A549 (cell line): ENCODE data around the gene TNS2.

ENCODE experiments used
- CEBPB ChIP-seq, 2 experiments: fragments of >200 bp in 1 of 2; sonication (Bioruptor Twin) in 1 of 2; formaldehyde crosslinking in 1 of 2; IDR thresholded peaks; 2 replicates each; pipeline ENCODE4 v1.6.1; 2012 to 2016
- CTCF ChIP-seq: fragments of >200 bp; sonication (Bioruptor Twin); formaldehyde crosslinking; IDR thresholded peaks from 3 replicates; pipeline ENCODE4 v1.5.1; 2016
- ELK1 ChIP-seq: fragments of 150-350 bp; IDR thresholded peaks from 2 replicates; pipeline ENCODE4 v1.6.1; 2014; ENCODE audit warnings: low read depth, mild to moderate bottlenecking, low read length
- ESRRA ChIP-seq: fragments of 150-350 bp; IDR thresholded peaks from 2 replicates; pipeline ENCODE4 v1.6.1; 2014; ENCODE audit warnings: mild to moderate bottlenecking, low read length, borderline replicate concordance
- HOXA7 ChIP-seq: fragments of 250-450 bp; sonication (Bioruptor Pico); IDR thresholded peaks from 2 replicates; pipeline ENCODE4 v1.5.0; 2020; ENCODE audit warnings: mild to moderate bottlenecking, moderate library complexity
- JUN ChIP-seq, 2 experiments: fragments of >200 bp; sonication (Bioruptor Twin); formaldehyde crosslinking; IDR thresholded peaks; 2 replicates in 1 of 2; 3 replicates in 1 of 2; pipeline ENCODE4 v1.6.1; 2016 to 2017
- MAZ ChIP-seq: fragments of 150-350 bp; IDR thresholded peaks from 2 replicates; pipeline ENCODE4 v1.6.1; 2014; ENCODE audit warnings: antibody characterized with exemption, low read depth, low read length, borderline replicate concordance
- PHF8 ChIP-seq: fragments of 200-600 bp; sonication (generic); IDR thresholded peaks from 2 replicates; pipeline ENCODE4 v1.6.1; 2016; ENCODE audit warnings: low read depth, mild to moderate bottlenecking, antibody characterized with exemption, moderate library complexity, borderline replicate concordance
- POLR2A ChIP-seq: IDR thresholded peaks from 2 replicates; pipeline ENCODE4 v1.6.1; 2012; ENCODE audit warnings: mild to moderate bottlenecking, low read length
- REST ChIP-seq: fragments of 200-600 bp; sonication (generic); IDR thresholded peaks from 2 replicates; pipeline ENCODE4 v1.6.1; 2016; ENCODE audit warnings: antibody characterized with exemption, mild to moderate bottlenecking, moderate library complexity
- RFX5 ChIP-seq: fragments of 450-650 bp; IDR thresholded peaks from 2 replicates; pipeline ENCODE4 v1.7.1; 2014; ENCODE audit warnings: antibody characterized with exemption, mild to moderate bottlenecking, moderate library complexity
- SMC3 ChIP-seq: fragments of >200 bp; sonication (Bioruptor Twin); formaldehyde crosslinking; IDR thresholded peaks from 3 replicates; pipeline ENCODE4 v1.6.1; 2018; ENCODE audit warnings: inconsistent platforms
- ZFP36 ChIP-seq: fragments of 450-650 bp; IDR thresholded peaks from 2 replicates; pipeline ENCODE4 v1.6.1; 2014; ENCODE audit warnings: borderline replicate concordance; ENCODE audit not compliant: partially characterized antibody

GRCh38 chr12:53103860-53104305 lies 54.0 kb downstream of the TNS2 start:
- TF ChIP-seq POLR2A (no peak), CTCF (no peak), HOXA7 (no peak), MAZ (no peak), RFX5 (no peak), ZFP36 (no peak), JUN (IDR thresholded peaks at IDR 0.05) (no peak), ESRRA (no peak), REST (no peak), PHF8 (no peak), CEBPB (IDR thresholded peaks at IDR 0.05) (no peak), SMC3 (no peak), ELK1 (no peak)
